Measurements from ENCODE around the gene SLC25A40.
"Not testable (repeated sequence)": the region's sequence is repeated elsewhere in the genome, so short reads cannot be mapped to it uniquely, and the experiment has no call there.

SLC25A40 gene

GRCh38 chr7:87866533-87866932, 9.6 kb downstream of the SLC25A40 start:
- not testable (repeated sequence) for DNase-seq

- DNase-seq: no peak
Observed at GRCh38 chr7:87866089-87866488, 10.1 kb downstream of the SLC25A40 start.

DNA sequence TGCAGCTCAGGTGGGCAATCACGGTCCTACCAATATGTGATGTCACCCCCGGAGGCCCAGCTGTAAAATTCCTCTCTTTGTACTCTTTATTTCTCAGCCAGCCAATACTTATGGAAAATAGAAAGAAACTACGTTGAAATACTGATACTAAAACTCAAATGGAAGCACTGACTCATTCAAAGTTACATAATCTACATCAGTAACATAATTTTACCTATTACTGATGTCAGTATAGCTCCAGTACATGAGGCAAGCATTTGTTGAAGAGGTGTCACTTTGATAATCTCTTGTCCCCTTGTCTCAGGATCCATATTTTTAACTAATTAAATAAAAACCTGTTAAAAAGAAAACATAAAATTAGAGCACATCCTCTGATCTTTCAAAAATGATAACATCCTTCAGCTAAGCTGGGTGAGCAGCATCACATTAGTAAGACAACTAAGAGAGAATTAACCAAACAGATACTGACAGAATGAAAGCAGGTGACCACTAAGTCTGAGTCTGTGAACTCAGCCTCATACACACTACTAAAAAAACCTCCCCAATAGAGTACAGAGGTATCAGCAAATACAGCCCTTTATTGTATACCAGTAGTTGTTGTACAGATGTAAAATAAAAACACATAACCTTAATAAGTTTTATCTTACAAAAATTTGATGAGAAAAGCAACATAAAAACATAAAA, 17.6 kb downstream of the SLC25A40 start:
- no peak for DNase-seq

GRCh38 chr7:87853237-87853864, 22.8 kb downstream of the SLC25A40 start:
- DNase-seq: no peak

GRCh38 chr7:87852306-87852705, 23.9 kb downstream of the SLC25A40 start:
- DNase-seq: no peak

- no peak for DNase-seq
Observed at GRCh38 chr7:87850836-87851593, 25.1 kb downstream of the SLC25A40 start.

- DNase-seq: no peak
Observed at GRCh38 chr7:87837597-87837996, 38.6 kb downstream of the SLC25A40 start.

GRCh38 chr7:87833130-87833529, 43.0 kb downstream of the SLC25A40 start:
- no peak for DNase-seq

DNA sequence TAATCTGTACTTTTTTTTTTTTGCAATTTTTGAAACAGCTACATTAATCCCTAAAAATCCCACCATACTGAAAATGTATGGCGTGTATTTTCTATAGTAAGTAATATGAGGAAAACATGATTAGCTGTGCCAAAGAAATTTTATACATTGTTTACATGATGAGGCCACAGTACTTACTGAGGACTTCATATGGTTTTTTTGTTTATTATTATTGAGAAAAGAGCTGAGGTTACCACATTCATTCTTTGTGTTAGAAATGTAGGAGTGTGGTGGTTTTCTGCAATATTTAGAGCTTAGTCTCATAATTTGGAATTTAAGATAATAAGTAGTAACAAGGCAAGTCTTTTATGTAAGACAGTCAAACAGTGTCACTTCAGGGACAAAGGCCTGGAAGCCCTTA, 45.1 kb downstream of the SLC25A40 start:
- no peak for DNase-seq

DNA sequence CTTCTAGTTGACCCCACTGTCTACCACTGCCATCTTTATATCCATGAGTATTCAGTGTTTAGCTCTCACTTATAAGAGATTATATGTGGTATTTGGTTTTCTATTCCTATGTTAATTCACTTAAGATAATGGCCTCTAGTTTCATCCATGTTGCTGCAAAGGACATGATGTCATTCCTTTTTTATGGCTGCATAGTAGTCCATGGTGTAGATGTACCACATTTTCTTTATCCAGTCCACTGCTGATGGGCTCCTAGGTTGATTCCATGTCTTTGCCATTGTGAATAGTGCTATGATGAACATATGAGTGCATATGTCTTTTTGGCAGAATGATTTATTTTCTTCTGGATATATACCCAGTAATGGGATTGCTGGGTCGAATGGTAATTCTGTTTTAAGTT, 47.8 kb downstream of the SLC25A40 start:
- DNase-seq: not testable (repeated sequence)

GRCh38 chr7:87825369-87825768, 50.8 kb downstream of the SLC25A40 start:
- DNase-seq: not testable (repeated sequence)

- DNase-seq: not testable (repeated sequence)
Observed at GRCh38 chr7:87822056-87822455, 54.1 kb downstream of the SLC25A40 start.

DNA sequence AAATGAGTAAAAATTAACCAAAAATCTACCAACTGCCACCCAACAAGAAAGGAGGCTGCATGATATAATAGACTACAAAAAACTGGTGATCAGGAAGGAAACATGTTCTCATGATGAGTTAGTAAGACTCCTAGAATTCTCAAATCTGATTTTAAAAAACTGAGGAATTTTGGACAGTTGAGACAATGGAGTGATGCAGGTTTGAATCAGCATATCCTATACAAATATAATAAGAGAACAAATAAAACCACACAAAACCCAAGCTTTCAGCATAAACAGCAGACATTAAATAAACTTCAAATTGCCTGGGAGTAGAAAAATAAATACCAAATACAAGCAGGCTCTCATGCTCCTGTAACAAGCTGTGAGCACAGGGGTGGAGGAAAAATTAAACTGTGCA, 57.8 kb downstream of the SLC25A40 start:
- no peak for DNase-seq

DNA sequence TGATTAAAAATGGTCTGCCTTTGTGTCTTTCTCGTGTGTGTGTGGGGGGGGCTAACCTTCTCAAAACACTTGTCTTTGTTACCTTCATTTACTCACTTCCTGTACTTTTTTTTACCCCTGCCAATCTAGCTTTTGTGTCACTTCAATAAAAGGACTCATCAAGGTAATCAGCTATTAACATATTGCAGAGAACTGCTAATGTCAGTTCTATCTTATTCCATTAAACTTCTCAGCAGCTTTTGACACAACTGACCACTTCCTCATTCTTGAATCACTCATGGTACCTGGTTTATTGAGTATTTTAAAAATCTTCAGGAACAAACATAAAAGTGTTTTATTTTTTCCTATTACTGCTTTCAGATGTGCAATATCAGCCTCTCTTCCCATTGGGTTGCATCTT, 59.8 kb downstream of the SLC25A40 start:
- no peak for DNase-seq

DNA sequence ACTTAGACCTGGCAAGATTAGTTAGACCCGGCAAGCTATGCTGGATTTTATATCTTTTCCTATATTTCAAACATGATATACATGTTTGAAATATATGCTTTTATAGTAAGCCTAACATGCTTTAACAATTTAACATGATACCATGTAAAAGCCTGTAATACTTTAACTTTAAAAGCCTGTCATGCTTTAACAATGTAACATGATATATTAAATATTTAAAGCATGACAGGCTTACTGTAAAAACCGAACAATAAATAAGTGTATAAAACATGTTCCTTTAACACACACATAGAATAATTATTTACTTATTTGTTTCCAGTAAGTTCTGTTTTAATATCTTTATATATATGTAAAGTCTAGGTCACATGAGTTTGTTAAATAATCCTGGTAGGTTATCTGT, 65.4 kb downstream of the SLC25A40 start:
- no peak for DNase-seq

DNA sequence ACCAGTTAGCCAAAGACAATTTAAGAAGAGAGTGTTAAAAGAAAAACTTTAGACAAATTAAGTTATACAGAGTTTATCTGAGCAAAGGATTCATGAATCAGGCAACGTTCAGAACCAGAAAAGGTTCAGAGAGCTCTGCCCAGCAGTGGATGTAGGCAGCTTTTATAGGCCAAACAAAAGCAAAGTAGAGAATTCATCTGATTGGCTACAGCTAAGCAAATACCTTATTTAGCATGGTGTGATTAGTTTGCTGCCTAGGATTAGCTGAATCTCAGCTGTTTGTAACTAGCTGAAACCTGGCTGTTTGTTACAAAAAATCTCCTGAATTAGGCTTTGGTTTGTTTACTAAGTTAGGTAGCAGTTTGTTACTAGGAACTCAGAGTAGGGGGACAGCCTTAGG, 66.0 kb downstream of the SLC25A40 start:
- DNase-seq: no peak

GRCh38 chr7:87806150-87806549, 70.0 kb downstream of the SLC25A40 start:
- no peak for DNase-seq

DNA sequence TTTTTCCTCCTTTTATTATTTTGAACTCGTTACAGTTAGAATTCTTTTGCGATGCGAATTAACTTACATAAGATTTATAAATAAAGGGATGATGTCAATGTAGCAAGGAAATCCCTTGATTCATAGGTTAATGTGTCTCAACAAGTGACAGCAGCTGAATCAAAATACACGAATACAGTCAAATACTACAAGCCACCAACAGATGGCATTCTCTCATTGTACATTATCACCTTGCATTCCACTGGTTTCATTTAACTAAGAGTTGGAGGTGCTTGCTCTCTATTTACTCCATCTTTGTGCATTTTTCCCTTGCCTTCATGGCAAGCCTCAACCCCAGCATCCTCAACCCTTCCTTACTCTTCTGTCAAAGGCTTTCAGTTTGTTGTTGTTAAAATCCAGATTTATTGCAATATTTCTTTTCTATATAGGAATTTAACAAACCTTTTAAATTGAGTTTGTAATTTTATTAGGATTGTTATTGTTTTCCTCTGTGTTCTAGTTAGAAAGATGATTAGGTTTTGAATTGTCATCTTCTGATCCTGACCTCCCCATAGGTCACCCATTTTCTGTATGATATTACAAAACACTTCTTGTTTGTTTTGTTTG, 78.3 kb downstream of the SLC25A40 start:
- no peak for DNase-seq

DNA sequence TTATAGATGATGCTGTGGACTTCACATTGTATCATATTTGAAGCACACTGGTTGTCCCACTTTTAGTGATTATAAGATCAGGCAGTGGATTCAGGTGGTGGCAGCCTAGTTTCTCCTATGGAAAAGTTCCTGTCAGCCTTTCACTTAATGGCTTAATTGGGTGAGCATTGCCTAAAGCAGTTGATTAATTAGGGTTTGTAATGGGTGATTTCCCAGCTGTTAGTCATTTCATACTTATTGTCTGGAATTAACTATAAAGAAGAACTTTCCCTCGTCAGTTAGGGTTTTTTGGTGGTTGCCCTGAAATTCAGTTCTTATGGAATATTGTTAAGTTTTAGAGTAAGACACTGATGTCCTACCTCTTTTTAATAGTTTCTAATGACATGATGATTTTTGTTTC, 78.8 kb downstream of the SLC25A40 start:
- DNase-seq: no peak

DNA sequence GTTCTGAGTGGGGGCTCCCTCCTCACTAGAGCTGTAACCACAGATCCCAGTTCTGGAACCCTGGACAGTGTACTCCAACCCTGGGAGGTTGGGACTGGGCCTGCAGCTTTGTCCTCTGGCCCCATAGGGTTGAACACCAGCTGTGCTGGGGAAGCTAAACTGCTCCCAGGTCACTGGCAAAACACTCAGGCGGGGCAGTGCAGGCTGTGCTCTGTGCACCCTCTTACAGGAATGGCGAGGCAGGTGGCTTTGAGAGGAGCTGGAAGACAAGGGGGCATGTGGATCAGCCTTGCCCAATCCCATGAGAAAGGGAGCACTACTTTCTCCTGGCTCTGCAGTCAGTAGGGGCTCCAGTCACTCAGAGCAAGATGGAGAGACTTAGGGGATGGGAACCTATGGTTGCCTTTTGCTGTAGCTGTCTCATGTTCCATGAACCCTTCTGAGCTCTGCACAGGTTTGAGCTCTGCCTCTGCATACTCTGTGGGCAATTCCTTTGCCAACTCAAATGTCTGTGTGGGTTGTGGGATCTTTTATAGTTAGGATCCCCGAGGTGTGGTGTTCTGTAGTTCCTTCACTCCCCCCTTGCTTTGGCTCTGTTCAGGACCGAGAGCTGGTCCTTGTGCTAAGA, 90.7 kb downstream of the SLC25A40 start:
- DNase-seq: no peak

DNA sequence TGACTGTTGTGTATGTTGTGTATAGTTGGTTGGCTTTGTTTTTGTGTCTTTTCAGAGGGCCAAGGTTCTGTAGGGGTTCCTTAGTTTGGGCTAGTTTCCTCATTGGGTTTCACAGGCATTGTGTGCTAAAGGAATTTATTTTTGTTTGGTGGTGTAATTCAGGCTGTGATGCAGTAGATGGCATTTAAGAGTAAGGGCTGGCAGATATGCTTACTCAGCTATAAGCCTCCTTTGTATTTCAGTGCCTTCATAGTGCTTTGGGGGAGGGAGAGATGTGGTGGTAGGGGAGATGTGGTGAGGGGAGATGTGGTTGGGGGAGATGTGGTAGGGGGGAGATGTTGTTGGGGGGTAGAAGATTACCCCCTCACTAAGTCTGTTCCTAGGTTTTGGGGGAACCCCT, 91.7 kb downstream of the SLC25A40 start:
- DNase-seq: no peak

All from activated gamma-delta T cell (primary cell).